ENCODE results near the gene KRT78.

DNA sequence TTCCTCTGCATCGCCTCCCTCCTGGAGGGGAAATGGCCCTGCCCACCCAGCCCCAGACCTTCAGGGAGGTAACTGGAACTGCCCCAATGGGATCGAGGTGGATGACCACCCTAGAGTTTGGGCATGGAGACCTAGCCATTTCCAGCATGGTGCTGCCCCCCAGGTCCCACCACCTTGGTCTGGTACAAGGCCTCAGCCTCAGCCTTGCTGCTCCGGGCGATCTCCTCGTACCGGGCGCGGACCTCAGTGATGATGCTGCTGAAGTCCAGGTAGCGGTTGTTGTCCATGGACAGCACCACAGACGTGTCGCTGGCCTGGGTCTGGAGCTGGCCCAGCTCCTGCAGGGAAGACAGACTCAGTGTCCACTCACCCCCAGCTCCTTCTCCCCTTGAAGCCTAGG is 4.4 kb downstream of the KRT78 start:
- TF ChIP-seq RAD21 (IDR thresholded peaks at IDR 0.05; ENCODE audit: low read depth) = no peak
- TF ChIP-seq, protein P1, sequence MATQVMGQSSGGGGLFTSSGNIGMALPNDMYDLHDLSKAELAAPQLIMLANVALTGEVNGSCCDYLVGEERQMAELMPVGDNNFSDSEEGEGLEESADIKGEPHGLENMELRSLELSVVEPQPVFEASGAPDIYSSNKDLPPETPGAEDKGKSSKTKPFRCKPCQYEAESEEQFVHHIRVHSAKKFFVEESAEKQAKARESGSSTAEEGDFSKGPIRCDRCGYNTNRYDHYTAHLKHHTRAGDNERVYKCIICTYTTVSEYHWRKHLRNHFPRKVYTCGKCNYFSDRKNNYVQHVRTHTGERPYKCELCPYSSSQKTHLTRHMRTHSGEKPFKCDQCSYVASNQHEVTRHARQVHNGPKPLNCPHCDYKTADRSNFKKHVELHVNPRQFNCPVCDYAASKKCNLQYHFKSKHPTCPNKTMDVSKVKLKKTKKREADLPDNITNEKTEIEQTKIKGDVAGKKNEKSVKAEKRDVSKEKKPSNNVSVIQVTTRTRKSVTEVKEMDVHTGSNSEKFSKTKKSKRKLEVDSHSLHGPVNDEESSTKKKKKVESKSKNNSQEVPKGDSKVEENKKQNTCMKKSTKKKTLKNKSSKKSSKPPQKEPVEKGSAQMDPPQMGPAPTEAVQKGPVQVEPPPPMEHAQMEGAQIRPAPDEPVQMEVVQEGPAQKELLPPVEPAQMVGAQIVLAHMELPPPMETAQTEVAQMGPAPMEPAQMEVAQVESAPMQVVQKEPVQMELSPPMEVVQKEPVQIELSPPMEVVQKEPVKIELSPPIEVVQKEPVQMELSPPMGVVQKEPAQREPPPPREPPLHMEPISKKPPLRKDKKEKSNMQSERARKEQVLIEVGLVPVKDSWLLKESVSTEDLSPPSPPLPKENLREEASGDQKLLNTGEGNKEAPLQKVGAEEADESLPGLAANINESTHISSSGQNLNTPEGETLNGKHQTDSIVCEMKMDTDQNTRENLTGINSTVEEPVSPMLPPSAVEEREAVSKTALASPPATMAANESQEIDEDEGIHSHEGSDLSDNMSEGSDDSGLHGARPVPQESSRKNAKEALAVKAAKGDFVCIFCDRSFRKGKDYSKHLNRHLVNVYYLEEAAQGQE (IDR thresholded peaks at IDR 0.05; ENCODE audit: low read depth) = no peak
- TF ChIP-seq CEBPB (IDR thresholded peaks at IDR 0.05) = no peak
